MCF 10A (cell line): ENCODE measurements around the gene DMAP1. TPM values are rescaled to one million over a fixed set of nuclear protein-coding genes. Genes with fewer than 3 reads are reported as not detected.

Experiments
- BruUV-seq: library from RNA; stranded (reverse); fragments of 400-500 nt; replicated peaks from 2 replicates; lab custom pipeline; 2021; lab: Mats Ljungman, UMichigan
- CTCF ChIA-PET: fragments of 300-600 bp; sonication (Branson Sonifier 250); formaldehyde crosslinking; extraction: SDS; loops from one replicate; lab custom pipeline; 2021; ENCODE audit warnings: antibody characterized with exemption, inconsistent platforms; lab: Yijun Ruan, JAX
- POLR2A ChIA-PET: fragments of 300-600, 350-650 bp; sonication (Branson Sonifier 250); formaldehyde crosslinking; extraction: SDS; loops from one replicate; lab custom pipeline; 2020; ENCODE audit warnings: antibody characterized with exemption, inconsistent platforms; lab: Yijun Ruan, JAX
- DNase-seq: peaks from one replicate; pipeline ENCODE4 v3.0.0-alpha.2; 2018; ENCODE audit not compliant: unreplicated experiment
- H3K27ac Mint-ChIP-seq: one replicate; pipeline ENCODE4 v1.8.0; 2022; ENCODE audit warnings: mild to moderate bottlenecking, low read depth, mixed read lengths; ENCODE audit not compliant: unreplicated experiment
- H3K27me3 Mint-ChIP-seq: one replicate; pipeline ENCODE4 v1.8.0; 2022; ENCODE audit warnings: mixed read lengths; ENCODE audit not compliant: insufficient read depth, unreplicated experiment
- H3K36me3 Mint-ChIP-seq: one replicate; pipeline ENCODE4 v1.8.0; 2022; ENCODE audit warnings: mild to moderate bottlenecking, moderate library complexity, mixed read lengths; ENCODE audit not compliant: insufficient read depth, unreplicated experiment
- H3K4me1 Mint-ChIP-seq: one replicate; pipeline ENCODE4 v1.8.0; 2022; ENCODE audit warnings: mixed read lengths; ENCODE audit not compliant: insufficient read depth, unreplicated experiment
- H3K4me3 Mint-ChIP-seq: one replicate; pipeline ENCODE4 v1.8.0; 2022; ENCODE audit warnings: mild to moderate bottlenecking, moderate library complexity, mixed read lengths; ENCODE audit not compliant: unreplicated experiment
- H3K9me3 Mint-ChIP-seq: one replicate; pipeline ENCODE4 v1.8.0; 2022; ENCODE audit warnings: mixed read lengths; ENCODE audit not compliant: unreplicated experiment
- CTCF ChIP-seq: fragments of 200-600 bp; IDR thresholded peaks from one replicate; pipeline ENCODE4 v1.8.0; 2022; ENCODE audit warnings: antibody characterized with exemption, mild to moderate bottlenecking; ENCODE audit not compliant: unreplicated experiment
- intact Hi-C: fragments of 100-400 bp; cut with micrococcal nuclease; formaldehyde crosslinking; loops from 2 replicates; pipeline ENCODE4 v1.14.1; 2022
- total RNA-seq: library from RNA; stranded (reverse); gene quantifications from 2 replicates; pipeline ENCODE4 v1.2.3, GENCODE V29; 2022

The DMAP1 gene
- total RNA-seq, 1 experiment from 2014 or later, result 36.6 TPM

GRCh38 chr1:44251989-44252671 is 38.9 kb downstream of the DMAP1 start:
- Mint-ChIP-seq H3K36me3 (no peaks in the 10 kb centered on the region), H3K27me3 (no peaks in the 10 kb centered on the region), H3K27ac (no peak overlapping the region), H3K9me3 (no peaks in the 10 kb centered on the region), H3K4me3 (no peak overlapping the region), H3K4me1 (no peaks in the 10 kb centered on the region)
- TF ChIP-seq CTCF, result no peak
- no TSS peak for BruUV-seq
- ChIA-PET POLR2A (no interaction called here), CTCF (no interaction called here)
- intact Hi-C loops, result no loop called here
- DNase-seq, result no peak

- H3K36me3 Mint-ChIP-seq, result peaks cover 8% of the 10 kb centered on the region
- H3K9me3 Mint-ChIP-seq, result no peaks in the 10 kb centered on the region
- no peak for TF ChIP-seq CTCF
- no peaks in the 10 kb centered on the region for H3K4me1 Mint-ChIP-seq
- H3K27ac Mint-ChIP-seq, result no peak overlapping the region
- H3K27me3 Mint-ChIP-seq, result no peaks in the 10 kb centered on the region
- H3K4me3 Mint-ChIP-seq, result no peak overlapping the region
- intact Hi-C loops, result no loop called here
- CTCF ChIA-PET, result no interaction called here
- no peak for DNase-seq
- BruUV-seq, result no TSS peak
- POLR2A ChIA-PET, result no interaction called here
Measured at GRCh38 chr1:44254392-44254910, 41.2 kb downstream of the DMAP1 start.

- no TSS peak for BruUV-seq
- no peak for DNase-seq
- ChIA-PET CTCF (interaction anchor here (0.6 to 1.1 kb wide), 3 partner anchors 10 to 375 kb away, joined by 3 read pairs; no protein-coding TSS in a partner anchor), POLR2A (no interaction called here)
- no peak overlapping the region for H3K4me3 Mint-ChIP-seq
- no peaks in the 10 kb centered on the region for H3K27me3 Mint-ChIP-seq
- no peak overlapping the region for H3K27ac Mint-ChIP-seq
- TF ChIP-seq CTCF, result no peak
- no peaks in the 10 kb centered on the region for H3K9me3 Mint-ChIP-seq
- intact Hi-C loops, result no loop called here
- H3K4me1 Mint-ChIP-seq, result peaks cover 1% of the 10 kb centered on the region
- peaks cover 15% of the 10 kb centered on the region for H3K36me3 Mint-ChIP-seq
Measured at GRCh38 chr1:44256762-44257554, 43.7 kb downstream of the DMAP1 start.

GRCh38 chr1:44259090-44259489 is 45.8 kb downstream of the DMAP1 start:
- TF ChIP-seq CTCF, result no peak
- no peaks in the 10 kb centered on the region for H3K27me3 Mint-ChIP-seq
- no TSS peak for BruUV-seq
- peaks cover 15% of the 10 kb centered on the region for H3K36me3 Mint-ChIP-seq
- DNase-seq, result no peak
- no peaks in the 10 kb centered on the region for H3K9me3 Mint-ChIP-seq
- H3K27ac Mint-ChIP-seq, result no peak overlapping the region
- no peak overlapping the region for H3K4me3 Mint-ChIP-seq
- intact Hi-C loops, result no loop called here
- H3K4me1 Mint-ChIP-seq, result peaks cover 11% of the 10 kb centered on the region
- ChIA-PET CTCF (no interaction called here), POLR2A (no interaction called here)
